ENCODE measurements around the gene EMX1.

Gene EMX1

DNA sequence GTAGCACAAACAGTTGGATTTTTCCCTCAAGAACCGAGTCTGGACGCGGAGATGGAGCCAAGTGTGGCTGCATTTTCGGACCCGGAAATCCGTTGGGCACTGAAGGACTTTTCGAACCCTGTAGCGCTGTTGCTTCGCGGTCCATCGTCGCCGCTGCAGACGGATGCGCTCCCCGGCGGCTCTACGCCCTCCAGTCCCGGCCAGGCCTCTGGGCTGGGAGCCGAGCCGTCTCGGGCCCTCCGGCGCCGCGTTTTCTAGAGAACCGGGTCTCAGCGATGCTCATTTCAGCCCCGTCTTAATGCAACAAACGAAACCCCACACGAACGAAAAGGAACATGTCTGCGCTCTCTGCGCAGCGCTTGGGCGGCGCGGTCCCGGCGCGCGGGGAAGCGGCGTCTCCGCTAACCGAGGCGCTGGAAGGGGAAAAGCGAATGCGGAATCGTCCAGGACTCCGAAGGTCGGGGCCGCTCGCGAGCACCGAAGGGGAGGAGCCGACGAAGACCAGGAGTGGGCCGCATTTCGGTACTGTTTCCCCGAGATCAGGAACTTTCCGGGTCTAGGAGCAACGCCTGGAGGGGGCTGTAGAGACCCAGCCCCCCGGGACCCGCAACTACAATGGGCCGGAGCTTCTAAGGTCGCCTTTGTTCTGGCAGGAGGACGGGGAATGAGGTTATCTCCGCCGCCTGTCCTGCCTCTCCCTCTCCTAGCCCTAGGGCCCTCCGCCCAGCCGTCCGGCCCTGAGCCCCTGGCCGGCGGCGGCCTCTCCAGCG, 3.2 kb downstream of the EMX1 start:
- Histone ChIP-seq H3K9me3 (replicated peaks; ENCODE audit: low read length) (no peaks in the 10 kb centered on the region), H3K4me1 (ENCODE audit: control insufficient read depth, insufficient read depth, low read length) (peaks cover 30% of the 10 kb centered on the region), H3K4me2 (ENCODE audit: low read length) (peak overlapping the region; percentile 75), H3K9ac (ENCODE audit: low read depth, low read length) (no peak overlapping the region), H3K27me3 (ENCODE audit: control insufficient read depth, insufficient read depth, low read length) (peaks cover 94% of the 10 kb centered on the region), H3K4me3 (ENCODE audit: low read length) (peak overlapping the region; percentile 62), H3K36me3 (ENCODE audit: insufficient read depth, low read length) (no peaks in the 10 kb centered on the region)

DNA sequence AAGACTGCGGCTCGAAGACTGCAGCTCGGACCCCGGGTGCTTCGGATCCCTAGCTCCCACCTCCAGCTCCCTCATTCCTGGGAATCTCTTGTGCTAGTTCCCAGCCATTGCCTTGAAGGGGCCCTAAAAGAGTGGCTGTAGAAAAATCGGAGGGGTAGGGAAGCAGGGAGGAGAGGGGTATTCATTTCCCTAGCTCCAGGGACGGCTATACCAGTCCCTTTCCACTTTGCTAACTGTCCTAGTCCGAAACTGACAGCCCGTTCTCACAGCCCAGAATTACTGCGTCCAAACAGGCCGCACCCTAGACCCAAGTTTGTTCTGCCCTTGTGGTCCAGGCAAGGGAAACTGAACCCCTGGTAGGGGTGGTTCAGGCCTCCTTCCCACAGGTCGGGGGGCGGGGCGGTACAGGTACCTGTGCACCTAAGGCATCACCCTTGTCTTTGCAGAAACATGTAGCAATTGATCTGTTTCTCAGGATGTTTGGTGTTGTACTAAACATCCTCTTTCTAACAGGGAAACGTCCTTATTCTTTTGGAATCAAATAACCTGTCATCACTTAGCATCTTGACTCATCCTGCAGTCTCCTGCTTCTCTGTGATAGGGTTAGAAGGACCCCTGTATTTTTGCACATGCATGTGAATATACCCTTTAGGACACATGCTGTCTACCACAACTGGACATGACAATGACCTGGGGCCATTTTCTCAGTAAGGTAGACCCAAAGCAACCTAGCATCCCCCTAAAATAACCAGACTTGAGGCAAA, 4.0 kb downstream of the EMX1 start:
- peaks cover 23% of the 10 kb centered on the region for H3K4me1 ChIP-seq (ENCODE audit: control insufficient read depth, insufficient read depth, low read length)
- H3K4me3 ChIP-seq (ENCODE audit: low read length): no peak overlapping the region

DNA sequence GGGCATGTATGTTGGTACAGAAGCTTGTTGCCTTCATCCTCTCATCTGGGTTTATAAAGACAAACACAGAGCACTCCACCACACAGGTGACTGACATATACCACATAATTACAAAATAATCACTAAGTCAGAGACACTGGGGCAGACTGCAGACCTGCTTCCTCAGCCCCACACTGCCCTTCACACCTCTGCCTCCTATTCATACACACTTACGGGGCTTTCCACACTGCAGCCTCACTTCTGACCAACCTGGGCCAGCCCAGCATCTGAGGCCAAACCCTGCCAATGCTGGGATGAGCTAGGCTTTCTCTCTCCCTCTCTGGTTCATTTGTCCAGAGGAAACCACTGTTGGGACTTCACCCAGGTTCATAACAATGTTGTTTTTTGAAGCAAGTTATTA, 4.5 kb downstream of the EMX1 start:
- Histone ChIP-seq H3K27me3 (ENCODE audit: control insufficient read depth, insufficient read depth, low read length) (peaks cover 94% of the 10 kb centered on the region), H3K9ac (ENCODE audit: low read depth, low read length) (no peak overlapping the region), H3K4me2 (ENCODE audit: low read length) (no peak overlapping the region), H3K4me1 (ENCODE audit: control insufficient read depth, insufficient read depth, low read length) (peaks cover 18% of the 10 kb centered on the region), H3K36me3 (ENCODE audit: insufficient read depth, low read length) (no peaks in the 10 kb centered on the region), H3K9me3 (replicated peaks; ENCODE audit: low read length) (no peaks in the 10 kb centered on the region), H3K4me3 (ENCODE audit: low read length) (no peak overlapping the region)

More for the DNA sequence above, 4.0 kb downstream of the EMX1 start:
- peaks cover 94% of the 10 kb centered on the region for H3K27me3 ChIP-seq (ENCODE audit: control insufficient read depth, insufficient read depth, low read length)
- H3K4me2 ChIP-seq (ENCODE audit: low read length): no peak overlapping the region
- H3K9me3 ChIP-seq (replicated peaks; ENCODE audit: low read length): no peaks in the 10 kb centered on the region
- H3K9ac ChIP-seq (ENCODE audit: low read depth, low read length): no peak overlapping the region
- no peaks in the 10 kb centered on the region for H3K36me3 ChIP-seq (ENCODE audit: insufficient read depth, low read length)

DNA sequence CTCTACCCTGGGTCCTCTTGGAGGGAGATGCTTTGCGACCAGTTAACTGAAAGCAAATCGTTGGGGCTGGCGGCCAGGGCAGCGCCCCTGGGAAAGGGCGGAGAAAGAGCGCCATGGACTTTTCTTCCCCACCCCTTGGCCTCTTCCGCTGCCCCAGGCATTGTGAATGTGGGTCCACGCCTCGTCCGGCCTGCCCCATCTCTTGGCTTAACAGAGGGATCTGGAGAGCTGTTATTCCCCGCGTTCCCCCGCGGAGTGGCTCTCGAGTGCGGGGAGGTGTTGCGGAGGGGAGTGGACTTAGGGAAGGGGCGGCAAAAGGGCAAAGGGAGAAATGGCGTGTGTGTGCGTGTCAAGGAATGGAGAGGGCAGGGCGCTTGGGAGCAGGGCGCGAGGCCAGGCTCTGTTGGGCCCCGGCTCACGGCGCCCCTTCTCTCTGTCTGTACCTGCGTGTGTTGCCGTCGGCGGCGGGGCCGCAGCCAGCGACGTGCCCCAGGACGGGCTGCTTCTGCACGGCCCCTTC, 6.6 kb downstream of the EMX1 start:
- Histone ChIP-seq H3K4me1 (ENCODE audit: control insufficient read depth, insufficient read depth, low read length) (peaks cover 9% of the 10 kb centered on the region), H3K9ac (ENCODE audit: low read depth, low read length) (no peak overlapping the region), H3K4me3 (ENCODE audit: low read length) (no peak overlapping the region)

DNA sequence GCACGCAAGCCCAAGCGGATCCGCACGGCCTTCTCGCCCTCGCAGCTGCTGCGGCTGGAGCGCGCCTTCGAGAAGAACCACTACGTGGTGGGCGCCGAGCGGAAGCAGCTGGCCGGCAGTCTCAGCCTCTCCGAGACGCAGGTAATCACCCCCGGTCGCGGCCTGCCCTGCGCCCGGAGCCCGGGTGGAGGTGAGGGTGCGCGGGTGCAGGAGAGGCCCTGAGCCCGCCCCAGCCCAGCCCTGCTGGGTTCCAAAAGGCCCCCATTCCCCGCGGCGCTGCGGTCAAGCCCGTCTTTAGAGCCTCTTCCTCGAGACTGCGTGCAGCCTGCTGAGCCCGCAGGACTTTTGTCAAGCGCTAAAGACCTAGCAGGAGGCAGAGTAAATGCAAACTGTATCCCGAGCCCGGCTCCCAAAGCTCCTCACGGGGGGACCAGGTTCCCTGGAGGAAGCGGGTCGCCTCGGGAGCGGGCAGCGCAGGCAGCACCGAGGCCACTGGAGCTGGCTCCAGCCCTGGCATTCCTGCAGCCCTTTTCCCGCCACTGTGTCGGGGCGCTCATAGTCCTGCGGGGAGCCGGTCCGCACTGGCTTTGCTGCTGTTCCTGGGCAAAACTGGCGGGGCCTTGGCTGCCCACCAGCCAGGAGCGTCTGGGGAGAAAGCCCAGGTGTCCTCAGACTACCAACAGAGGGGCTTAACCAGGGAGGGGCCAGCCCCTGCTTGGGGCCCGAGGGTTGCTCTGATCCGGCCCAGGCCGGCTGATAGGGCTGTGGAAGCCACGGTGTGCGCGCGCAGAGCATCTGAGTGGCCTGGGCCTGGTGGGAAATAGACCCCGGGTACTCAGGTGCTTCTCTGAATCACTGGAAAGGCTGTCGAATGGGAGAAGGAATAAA, 7.3 kb downstream of the EMX1 start:
- Histone ChIP-seq H3K4me1 (ENCODE audit: control insufficient read depth, insufficient read depth, low read length) (peaks cover 9% of the 10 kb centered on the region), H3K9me3 (replicated peaks; ENCODE audit: low read length) (no peaks in the 10 kb centered on the region), H3K9ac (ENCODE audit: low read depth, low read length) (no peak overlapping the region), H3K36me3 (ENCODE audit: insufficient read depth, low read length) (no peaks in the 10 kb centered on the region), H3K4me3 (ENCODE audit: low read length) (no peak overlapping the region), H3K4me2 (ENCODE audit: low read length) (no peak overlapping the region), H3K27me3 (ENCODE audit: control insufficient read depth, insufficient read depth, low read length) (peaks cover 100% of the 10 kb centered on the region)

More for the DNA sequence above, 6.6 kb downstream of the EMX1 start:
- H3K4me2 ChIP-seq (ENCODE audit: low read length): no peak overlapping the region
- no peaks in the 10 kb centered on the region for H3K9me3 ChIP-seq (replicated peaks; ENCODE audit: low read length)
- H3K27me3 ChIP-seq (ENCODE audit: control insufficient read depth, insufficient read depth, low read length): peaks cover 100% of the 10 kb centered on the region
- H3K36me3 ChIP-seq (ENCODE audit: insufficient read depth, low read length): no peaks in the 10 kb centered on the region

DNA sequence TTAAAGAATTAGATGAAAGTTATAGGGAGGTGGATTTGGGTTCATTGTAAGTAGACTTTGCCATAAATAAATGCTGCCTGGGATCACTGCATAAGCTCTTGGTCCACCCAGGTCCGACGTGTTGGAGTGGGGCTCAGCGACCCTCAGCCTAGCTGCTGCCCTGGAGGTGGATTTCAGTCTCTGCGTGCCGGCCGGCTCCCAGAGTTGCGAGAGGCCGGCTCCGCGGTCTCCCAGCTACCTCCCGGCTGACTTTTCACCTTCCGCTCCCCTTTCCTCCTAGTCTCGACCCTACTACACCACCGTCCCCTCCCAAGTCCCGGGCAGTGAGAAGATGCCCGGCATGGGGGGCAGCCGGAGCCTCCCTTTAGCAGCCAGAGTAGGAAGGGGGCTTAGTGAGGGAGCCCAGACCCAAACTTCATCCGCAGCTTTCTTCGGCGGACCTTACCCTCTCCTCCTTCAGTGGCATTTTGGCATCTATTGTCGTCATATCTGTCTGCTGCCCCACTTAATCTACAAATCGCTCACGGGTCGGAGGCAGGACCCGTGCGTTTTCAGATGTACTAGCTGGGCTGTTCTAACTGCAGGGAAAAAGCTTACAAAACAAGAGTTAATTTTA, 8.1 kb downstream of the EMX1 start:
- no peaks in the 10 kb centered on the region for H3K9me3 ChIP-seq (replicated peaks; ENCODE audit: low read length)
- H3K36me3 ChIP-seq (ENCODE audit: insufficient read depth, low read length): no peaks in the 10 kb centered on the region
- no peak overlapping the region for H3K4me3 ChIP-seq (ENCODE audit: low read length)
- H3K27me3 ChIP-seq (ENCODE audit: control insufficient read depth, insufficient read depth, low read length): peaks cover 100% of the 10 kb centered on the region
- no peak overlapping the region for H3K9ac ChIP-seq (ENCODE audit: low read depth, low read length)
- H3K4me1 ChIP-seq (ENCODE audit: control insufficient read depth, insufficient read depth, low read length): peaks cover 3% of the 10 kb centered on the region
- H3K4me2 ChIP-seq (ENCODE audit: low read length): no peak overlapping the region

DNA sequence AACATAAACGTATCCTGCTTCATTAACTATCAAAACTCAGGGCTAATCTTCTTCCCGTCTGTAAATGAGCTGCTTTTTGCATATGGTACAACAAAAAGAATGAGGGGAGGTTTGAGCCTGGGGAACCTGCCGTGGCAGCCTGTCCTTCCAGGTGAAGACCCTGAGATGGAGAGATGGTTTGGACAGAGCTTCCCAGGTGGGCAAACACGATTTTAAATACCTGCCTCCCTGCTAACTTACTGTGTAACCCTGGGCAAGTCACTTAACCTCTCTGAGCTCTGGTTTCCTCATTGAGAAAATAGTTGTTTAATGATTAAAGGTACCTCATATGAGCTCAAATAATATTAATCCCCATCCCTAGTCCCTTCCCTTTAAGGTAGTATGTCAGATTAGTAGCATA, 9.0 kb downstream of the EMX1 start:
- no peak overlapping the region for H3K9ac ChIP-seq (ENCODE audit: low read depth, low read length)
- no peaks in the 10 kb centered on the region for H3K9me3 ChIP-seq (replicated peaks; ENCODE audit: low read length)
- no peak overlapping the region for H3K4me3 ChIP-seq (ENCODE audit: low read length)
- H3K4me2 ChIP-seq (ENCODE audit: low read length): no peak overlapping the region
- peaks cover 5% of the 10 kb centered on the region for H3K4me1 ChIP-seq (ENCODE audit: control insufficient read depth, insufficient read depth, low read length)
- H3K36me3 ChIP-seq (ENCODE audit: insufficient read depth, low read length): no peaks in the 10 kb centered on the region
- H3K27me3 ChIP-seq (ENCODE audit: control insufficient read depth, insufficient read depth, low read length): peaks cover 96% of the 10 kb centered on the region

DNA sequence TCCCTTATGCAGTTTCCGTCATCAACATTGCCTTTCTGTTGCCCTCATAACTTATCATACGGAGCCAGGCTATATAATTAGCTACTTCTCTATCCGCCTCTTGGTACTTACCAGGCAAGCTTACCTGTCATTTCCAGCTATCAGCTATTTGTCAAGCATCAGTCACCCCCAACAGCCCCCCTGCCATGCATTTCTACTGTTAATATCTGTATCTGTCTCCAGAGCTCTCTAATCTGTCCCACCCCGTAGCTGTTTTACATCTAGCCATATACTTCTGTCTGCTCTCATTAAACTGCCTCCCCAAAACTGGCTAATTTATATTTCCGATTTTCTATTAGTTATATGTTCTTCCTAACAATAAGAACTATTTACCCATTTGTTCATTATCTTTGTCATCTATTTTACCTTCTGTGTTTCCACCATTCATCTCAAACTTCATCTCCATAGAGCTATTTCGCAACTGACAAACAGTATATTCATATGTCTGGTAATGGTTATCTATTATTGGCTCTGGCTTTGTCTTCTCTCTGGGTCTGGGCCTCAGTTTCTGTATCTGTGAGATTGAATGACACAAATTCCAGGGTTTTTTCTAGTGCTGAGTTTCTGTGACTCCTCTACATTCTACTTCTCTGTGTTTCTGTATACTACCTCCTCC, 9.6 kb downstream of the EMX1 start:
- no peaks in the 10 kb centered on the region for H3K9me3 ChIP-seq (replicated peaks; ENCODE audit: low read length)
- H3K27me3 ChIP-seq (ENCODE audit: control insufficient read depth, insufficient read depth, low read length): peaks cover 91% of the 10 kb centered on the region
- H3K4me2 ChIP-seq (ENCODE audit: low read length): no peak overlapping the region
- no peaks in the 10 kb centered on the region for H3K36me3 ChIP-seq (ENCODE audit: insufficient read depth, low read length)
- H3K4me3 ChIP-seq (ENCODE audit: low read length): no peak overlapping the region
- no peak overlapping the region for H3K9ac ChIP-seq (ENCODE audit: low read depth, low read length)
- peaks cover 11% of the 10 kb centered on the region for H3K4me1 ChIP-seq (ENCODE audit: control insufficient read depth, insufficient read depth, low read length)

DNA sequence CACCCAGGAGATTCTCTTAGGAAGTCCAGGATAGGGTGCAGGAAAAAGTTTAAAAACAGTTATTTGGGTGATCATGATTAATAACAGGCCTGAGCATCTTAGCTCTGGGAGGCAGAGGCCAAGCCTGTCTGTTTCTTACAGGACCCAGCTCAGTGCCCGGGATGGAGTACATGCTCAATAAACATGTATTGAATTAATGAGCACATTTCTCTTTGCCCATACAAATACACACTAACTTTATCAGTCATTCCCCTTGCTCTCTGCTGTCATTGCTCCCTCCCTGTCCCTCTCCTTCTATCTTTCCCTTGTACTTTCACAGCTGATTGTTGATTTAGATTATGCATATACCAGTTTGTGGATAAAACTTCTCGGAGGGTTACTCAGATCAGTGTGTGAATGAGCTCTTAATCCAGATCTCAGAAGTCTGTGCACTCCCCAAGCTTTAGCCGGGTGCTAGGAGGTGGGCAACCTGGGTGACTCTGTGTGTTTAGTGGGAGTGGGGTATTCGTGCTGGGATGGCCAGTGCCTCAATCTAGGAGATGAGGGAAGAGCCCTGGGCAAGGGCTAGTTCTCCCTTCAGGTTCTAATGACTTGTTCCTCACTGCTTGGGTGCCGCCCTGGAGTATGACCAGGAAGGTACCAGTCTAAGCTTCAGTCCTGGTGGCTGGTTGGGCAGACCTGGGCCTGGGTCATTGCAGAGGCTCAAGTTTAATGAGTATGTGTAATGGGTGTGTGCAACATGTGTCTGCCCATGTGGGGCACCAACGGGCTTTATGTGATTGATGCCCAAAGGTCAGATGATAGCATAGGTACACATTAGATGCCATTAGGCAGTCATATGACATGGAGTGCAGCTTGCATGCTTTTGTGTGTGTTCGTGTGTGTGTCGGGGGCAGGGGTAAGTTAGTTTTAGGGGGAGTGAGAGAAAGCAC, 10.6 kb downstream of the EMX1 start:
- Histone ChIP-seq H3K4me3 (ENCODE audit: low read length) (no peak overlapping the region), H3K36me3 (ENCODE audit: insufficient read depth, low read length) (no peaks in the 10 kb centered on the region), H3K4me2 (ENCODE audit: low read length) (no peak overlapping the region), H3K27me3 (ENCODE audit: control insufficient read depth, insufficient read depth, low read length) (peaks cover 81% of the 10 kb centered on the region), H3K9ac (ENCODE audit: low read depth, low read length) (no peak overlapping the region), H3K4me1 (ENCODE audit: control insufficient read depth, insufficient read depth, low read length) (peaks cover 17% of the 10 kb centered on the region), H3K9me3 (replicated peaks; ENCODE audit: low read length) (no peaks in the 10 kb centered on the region)

DNA sequence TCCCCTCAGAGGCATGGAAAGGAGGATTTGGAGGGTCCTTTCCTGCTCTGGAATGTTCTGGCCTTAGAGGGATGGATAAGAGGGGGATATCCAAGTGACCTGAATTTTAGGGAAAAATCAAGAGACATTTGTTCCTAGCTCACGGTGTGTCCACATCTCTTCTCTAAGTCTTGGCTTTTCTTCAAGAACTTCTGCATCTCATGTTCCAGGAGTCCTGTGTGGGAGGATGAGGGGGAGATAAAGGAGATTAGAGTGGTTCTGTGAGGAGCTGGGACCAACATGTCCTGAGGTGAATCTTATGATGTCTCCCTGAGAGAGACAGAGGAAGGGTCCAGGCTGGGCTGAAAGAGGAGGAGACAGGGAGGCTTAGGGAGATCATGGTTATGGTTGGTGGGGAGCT, 11.7 kb downstream of the EMX1 start:
- Histone ChIP-seq H3K4me2 (ENCODE audit: low read length) (no peak overlapping the region), H3K9me3 (replicated peaks; ENCODE audit: low read length) (no peaks in the 10 kb centered on the region), H3K4me1 (ENCODE audit: control insufficient read depth, insufficient read depth, low read length) (peaks cover 17% of the 10 kb centered on the region), H3K27me3 (ENCODE audit: control insufficient read depth, insufficient read depth, low read length) (peaks cover 70% of the 10 kb centered on the region), H3K36me3 (ENCODE audit: insufficient read depth, low read length) (no peaks in the 10 kb centered on the region), H3K4me3 (ENCODE audit: low read length) (no peak overlapping the region), H3K9ac (ENCODE audit: low read depth, low read length) (no peak overlapping the region)

Measured in skeletal muscle satellite cell (primary cell).